H9 (cell line): ENCODE measurements around the gene GRIK4. TPM values are rescaled to one million over a fixed set of nuclear protein-coding genes. Genes with fewer than 3 reads are reported as not detected.

Experiments
- DNase-seq: peaks from one replicate; pipeline ENCODE4 v3.0.0-alpha.2; 2017
- H2AFZ ChIP-seq: one replicate; pipeline ENCODE4 v1.6.1; 2013; ENCODE audit warnings: mild to moderate bottlenecking, low read length, control low read depth, moderate library complexity
- H2AK5ac ChIP-seq: 2 replicates; pipeline ENCODE4 v1.6.1; 2013; ENCODE audit warnings: low read length, control low read depth, mixed read lengths; ENCODE audit not compliant: insufficient read length
- H2BK120ac ChIP-seq: one replicate; pipeline ENCODE4 v1.6.1; 2013; ENCODE audit warnings: low read depth, mild to moderate bottlenecking, low read length, control low read depth, inconsistent platforms; ENCODE audit not compliant: poor library complexity, severe bottlenecking
- H2BK12ac ChIP-seq: 2 replicates; pipeline ENCODE4 v1.6.1; 2013; ENCODE audit warnings: low read length, control low read depth, mixed read lengths, low read depth; ENCODE audit not compliant: insufficient read length
- H2BK15ac ChIP-seq: 2 replicates; pipeline ENCODE4 v1.6.1; 2013; ENCODE audit warnings: low read depth, low read length, control low read depth
- H2BK20ac ChIP-seq: one replicate; pipeline ENCODE4 v1.6.1; 2013; ENCODE audit warnings: low read depth, mild to moderate bottlenecking, low read length, control low read depth, inconsistent platforms; ENCODE audit not compliant: poor library complexity, severe bottlenecking
- H2BK5ac ChIP-seq: 2 replicates; pipeline ENCODE4 v1.6.1; 2013; ENCODE audit warnings: low read length, control low read depth, mixed read lengths; ENCODE audit not compliant: insufficient read length
- H3K14ac ChIP-seq: 2 replicates; pipeline ENCODE4 v1.6.1; 2013; ENCODE audit warnings: low read length, control low read depth; ENCODE audit not compliant: insufficient read depth
- H3K18ac ChIP-seq: 2 replicates; pipeline ENCODE4 v1.6.1; 2013; ENCODE audit warnings: low read depth, mild to moderate bottlenecking, mixed read lengths, low read length, control low read depth; ENCODE audit not compliant: insufficient read length
- H3K23ac ChIP-seq: 2 replicates; pipeline ENCODE4 v1.6.1; 2013; ENCODE audit warnings: low read length, control low read depth, mixed read lengths, low read depth; ENCODE audit not compliant: insufficient read length
- H3K23me2 ChIP-seq: 2 replicates; pipeline ENCODE4 v1.6.1; 2013; ENCODE audit warnings: low read depth, mild to moderate bottlenecking, mixed read lengths, low read length, control low read depth; ENCODE audit not compliant: insufficient read length, poor library complexity, severe bottlenecking
- H3K27ac ChIP-seq: 2 replicates; pipeline ENCODE4 v1.5.1; 2013; ENCODE audit warnings: low read length, control low read depth, mixed read lengths, low read depth; ENCODE audit not compliant: insufficient read length
- H3K27me3 ChIP-seq: 2 replicates; pipeline ENCODE4 v1.6.1; 2013; ENCODE audit warnings: low read length, control low read depth, inconsistent platforms; ENCODE audit not compliant: insufficient read depth
- H3K4ac ChIP-seq: 2 replicates; pipeline ENCODE4 v1.6.1; 2013; ENCODE audit warnings: low read depth, mild to moderate bottlenecking, control low read depth, inconsistent platforms, low read length, moderate library complexity
- H3K4me1 ChIP-seq: 2 replicates; pipeline ENCODE4 v1.6.1; 2013; ENCODE audit warnings: low read length, control low read depth, inconsistent platforms; ENCODE audit not compliant: insufficient read depth
- H3K4me2 ChIP-seq: 2 replicates; pipeline ENCODE4 v1.6.1; 2013; ENCODE audit warnings: low read length, control low read depth, mixed read lengths; ENCODE audit not compliant: insufficient read length, insufficient read depth
- H3K56ac ChIP-seq: 2 replicates; pipeline ENCODE4 v1.6.1; 2013; ENCODE audit warnings: low read depth, mild to moderate bottlenecking, mixed read lengths, low read length, control low read depth; ENCODE audit not compliant: insufficient read length
- H3K79me1 ChIP-seq: 2 replicates; pipeline ENCODE4 v1.6.1; 2013; ENCODE audit warnings: low read depth, mild to moderate bottlenecking, moderate library complexity, low read length, control low read depth, inconsistent platforms; ENCODE audit not compliant: insufficient read depth, poor library complexity, severe bottlenecking
- H3K79me2 ChIP-seq: 2 replicates; pipeline ENCODE4 v1.6.1; 2013; ENCODE audit warnings: low read length, control low read depth, inconsistent platforms; ENCODE audit not compliant: insufficient read depth
- H3K9ac ChIP-seq: 2 replicates; pipeline ENCODE4 v1.6.1; 2013; ENCODE audit warnings: low read length, control low read depth, mixed read lengths; ENCODE audit not compliant: insufficient read length; ENCODE audit errors: extremely low read depth
- H3K9me3 ChIP-seq: one replicate; pipeline ENCODE4 v1.6.1; 2013; ENCODE audit warnings: low read depth, low read length, inconsistent platforms; ENCODE audit not compliant: control insufficient read depth
- H3T11ph ChIP-seq: one replicate; pipeline ENCODE4 v1.6.1; 2013; ENCODE audit warnings: mild to moderate bottlenecking, low read length, control low read depth, inconsistent platforms
- H4K20me1 ChIP-seq: one replicate; pipeline ENCODE4 v1.6.1; 2013; ENCODE audit not compliant: control insufficient read depth, insufficient read length, insufficient read depth
- H4K5ac ChIP-seq: 2 replicates; pipeline ENCODE4 v1.6.1; 2013; ENCODE audit warnings: low read depth, mild to moderate bottlenecking, mixed read lengths, low read length, control low read depth; ENCODE audit not compliant: insufficient read length
- H4K8ac ChIP-seq: replicated peaks from 2 replicates; pipeline ENCODE4 v1.6.1; 2013; ENCODE audit warnings: low read length, control low read depth, mixed read lengths, low read depth; ENCODE audit not compliant: insufficient read length
- H4K91ac ChIP-seq: 2 replicates; pipeline ENCODE4 v1.6.1; 2013; ENCODE audit warnings: low read depth, mild to moderate bottlenecking, moderate library complexity, mixed read lengths, low read length, control low read depth; ENCODE audit not compliant: insufficient read length
- H3K27ac Mint-ChIP-seq, 3 experiments: 2 replicates in 2 of 3; 3 replicates in 1 of 3; pipeline ENCODE4 v1.8.0; 2020 to 2021; ENCODE audit warnings: mixed read lengths in 3 of 3, mild to moderate bottlenecking in 1 of 3, moderate library complexity in 1 of 3
- H3K27me3 Mint-ChIP-seq: 2 replicates; pipeline ENCODE4 v1.8.0; 2021; ENCODE audit warnings: low read depth, mild to moderate bottlenecking, moderate library complexity, mixed read lengths
- H3K36me3 Mint-ChIP-seq, 3 experiments: 2 replicates in 2 of 3; 3 replicates in 1 of 3; pipeline ENCODE4 v1.8.0; 2020 to 2021; ENCODE audit warnings: low read depth in 3 of 3, mixed read lengths in 3 of 3; ENCODE audit not compliant: insufficient read depth in 1 of 3
- H3K4me1 Mint-ChIP-seq, 2 experiments: 2 replicates each; pipeline ENCODE4 v1.8.0; 2020; ENCODE audit warnings: mixed read lengths in 2 of 2
- H3K4me3 Mint-ChIP-seq, 2 experiments: 2 replicates in 1 of 2; 3 replicates in 1 of 2; pipeline ENCODE4 v1.8.0; 2020 to 2021; ENCODE audit warnings: mild to moderate bottlenecking in 2 of 2, mixed read lengths in 2 of 2, moderate library complexity in 1 of 2
- H3K9me3 Mint-ChIP-seq, 2 experiments: 2 replicates in 1 of 2; 3 replicates in 1 of 2; pipeline ENCODE4 v1.8.0; 2020; ENCODE audit warnings: mild to moderate bottlenecking in 2 of 2, mixed read lengths in 2 of 2, moderate library complexity in 1 of 2
- WGBS: extraction: QIAGEN DNeasy Blood & Tissue Kit; methylation state at CpG from one replicate; pipeline ENCODE4 v1.1.7; 2013; ENCODE audit warnings: missing lambda C conversion rate, low lambda C conversion rate, mixed read lengths; ENCODE audit not compliant: insufficient read length; ENCODE audit errors: extremely low coverage; 5-methylcytosine and 5-hydroxymethylcytosine counted together
- total RNA-seq: library from RNA; stranded (reverse); gene quantifications from 2 replicates; pipeline ENCODE4 v1.2.1, GENCODE V29; 2021
- TF ChIP-seq, protein P1 (sequence below): fragments of 200-600 bp; sonication (generic); conservative IDR thresholded peaks from 3 replicates; pipeline ENCODE4 v1.8.0; 2021; ENCODE audit warnings: antibody characterized with exemption, mild to moderate bottlenecking

GRIK4 gene
- total RNA-seq, 1 experiment from 2014 or later: 2.3 TPM

DNA sequence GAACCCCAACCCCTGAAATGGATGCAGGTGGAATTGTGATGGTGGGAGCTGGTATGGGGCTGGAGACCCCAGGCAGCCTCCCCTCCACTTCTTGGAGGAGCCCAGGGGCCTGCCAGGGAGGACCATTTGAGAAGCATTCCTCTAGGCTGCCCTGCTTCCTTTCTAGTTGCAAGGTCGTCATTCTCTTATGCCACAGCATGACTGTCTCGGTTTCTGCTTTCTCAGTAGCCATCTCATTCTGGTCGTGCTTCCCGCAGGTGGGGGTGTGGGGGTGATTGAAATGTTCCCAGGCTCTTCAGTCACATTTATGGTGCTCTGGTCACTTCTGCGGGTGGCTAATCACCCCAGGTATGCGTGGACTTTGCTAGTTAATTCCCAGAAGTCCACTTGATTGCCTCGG, 288.7 kb downstream of the GRIK4 start:
- H3K4ac ChIP-seq: no peak overlapping the region
- Mint-ChIP-seq H3K27ac (peak overlapping the region in 1 of 3 experiments; percentile 35; a peak in 1 of 7 replicates), H3K27me3 (peaks cover 20% of the 10 kb centered on the region)

More for the DNA sequence above, 288.7 kb downstream of the GRIK4 start:
- no peaks in the 10 kb centered on the region for H3K27me3 ChIP-seq
- H3K79me1 ChIP-seq: no peaks in the 10 kb centered on the region
- H4K5ac ChIP-seq: no peak overlapping the region
- H3K56ac ChIP-seq: no peak overlapping the region
- peaks cover 11 to 14% of the 10 kb centered on the region in 2 experiments for H3K4me1 Mint-ChIP-seq
- no peaks in the 10 kb centered on the region for H3K4me1 ChIP-seq
- H3K27ac ChIP-seq: no peak overlapping the region
- no peak overlapping the region for H2BK120ac ChIP-seq
- H2AK5ac ChIP-seq: no peak overlapping the region
- no peak overlapping the region; the same call in 1 of the 2 replicates for H3K14ac ChIP-seq
- no peak for DNase-seq
- H4K20me1 ChIP-seq: no peaks in the 10 kb centered on the region
- WGBS: no CpG with 5 or more reads among the region's 7 CpGs
- TF ChIP-seq, protein P1, sequence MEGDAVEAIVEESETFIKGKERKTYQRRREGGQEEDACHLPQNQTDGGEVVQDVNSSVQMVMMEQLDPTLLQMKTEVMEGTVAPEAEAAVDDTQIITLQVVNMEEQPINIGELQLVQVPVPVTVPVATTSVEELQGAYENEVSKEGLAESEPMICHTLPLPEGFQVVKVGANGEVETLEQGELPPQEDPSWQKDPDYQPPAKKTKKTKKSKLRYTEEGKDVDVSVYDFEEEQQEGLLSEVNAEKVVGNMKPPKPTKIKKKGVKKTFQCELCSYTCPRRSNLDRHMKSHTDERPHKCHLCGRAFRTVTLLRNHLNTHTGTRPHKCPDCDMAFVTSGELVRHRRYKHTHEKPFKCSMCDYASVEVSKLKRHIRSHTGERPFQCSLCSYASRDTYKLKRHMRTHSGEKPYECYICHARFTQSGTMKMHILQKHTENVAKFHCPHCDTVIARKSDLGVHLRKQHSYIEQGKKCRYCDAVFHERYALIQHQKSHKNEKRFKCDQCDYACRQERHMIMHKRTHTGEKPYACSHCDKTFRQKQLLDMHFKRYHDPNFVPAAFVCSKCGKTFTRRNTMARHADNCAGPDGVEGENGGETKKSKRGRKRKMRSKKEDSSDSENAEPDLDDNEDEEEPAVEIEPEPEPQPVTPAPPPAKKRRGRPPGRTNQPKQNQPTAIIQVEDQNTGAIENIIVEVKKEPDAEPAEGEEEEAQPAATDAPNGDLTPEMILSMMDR: no peak
- no peak overlapping the region for H2BK12ac ChIP-seq
- no peaks in the 10 kb centered on the region for H3K79me2 ChIP-seq
- H4K91ac ChIP-seq: no peak overlapping the region
- no peak overlapping the region for H4K8ac ChIP-seq
- no peak overlapping the region for H3K4me3 Mint-ChIP-seq
- H3K9ac ChIP-seq: no peak overlapping the region
- H2BK15ac ChIP-seq: no peak overlapping the region
- no peaks in the 10 kb centered on the region for H3K36me3 Mint-ChIP-seq
- H3K23ac ChIP-seq: no peak overlapping the region
- no peak overlapping the region for H3T11ph ChIP-seq
- H2BK20ac ChIP-seq: no peak overlapping the region
- H3K9me3 ChIP-seq: no peaks in the 10 kb centered on the region
- no peaks in the 10 kb centered on the region for H3K9me3 Mint-ChIP-seq
- H3K23me2 ChIP-seq: no peaks in the 10 kb centered on the region
- no peak overlapping the region for H2AFZ ChIP-seq
- H3K4me2 ChIP-seq: no peak overlapping the region
- no peak overlapping the region for H3K18ac ChIP-seq
- no peak overlapping the region for H2BK5ac ChIP-seq
